SK-N-SH (cell line): ENCODE data around the gene DNAJC4. TPM values are rescaled to one million over a fixed set of nuclear protein-coding genes. Genes with fewer than 3 reads are reported as not detected.
A peak's percentile ranks its signal among the peaks of the same experiment; 100 is the strongest.

Source experiments
- CTCF ChIA-PET: fragments of 300-600, 350-600 bp; formaldehyde crosslinking; extraction: SDS; loops from one replicate; lab custom pipeline; 2021; lab: Yijun Ruan, JAX
- POLR2A ChIA-PET: fragments of 350-600 bp; sonication (Branson Sonifier 250); formaldehyde crosslinking; extraction: SDS; loops from one replicate; lab custom pipeline; 2020; ENCODE audit warnings: antibody characterized with exemption, inconsistent platforms; lab: Yijun Ruan, JAX
- DNase-seq: peaks from one replicate; pipeline ENCODE4 v3.0.0; 2012
- H2AFZ ChIP-seq: fragments of 200-600 bp; sonication (generic); 2 replicates; pipeline ENCODE4 v1.8.1; 2016; ENCODE audit warnings: antibody characterized with exemption, mild to moderate bottlenecking, low read depth
- H3F3A ChIP-seq: fragments of 200-600 bp; sonication (generic); replicated peaks from 2 replicates; pipeline ENCODE3; 2016; ENCODE audit warnings: antibody characterized with exemption, mild to moderate bottlenecking; ENCODE audit not compliant: insufficient read depth
- H3K27ac ChIP-seq, 2 experiments: fragments of 200-500 bp in 1 of 2; fragments of 200-600 bp in 1 of 2; sonication (Bioruptor generic) in 1 of 2; sonication (generic), shearing (Covaris generic) in 1 of 2; 2 replicates each; pipeline versions ENCODE4 v1.5.1 to v1.6.1; 2014 to 2016; ENCODE audit warnings: low read depth in 2 of 2, inconsistent platforms in 1 of 2, low read length in 1 of 2, mild to moderate bottlenecking in 1 of 2, mixed read lengths in 1 of 2
- H3K27me3 ChIP-seq: fragments of 200-600 bp; sonication (generic), shearing (Covaris generic); 2 replicates; pipeline ENCODE4 v1.6.1; 2016; ENCODE audit warnings: mixed run types; ENCODE audit not compliant: insufficient read depth
- H3K36me3 ChIP-seq, 2 experiments: fragments of 200-500 bp in 1 of 2; fragments of 200-600 bp in 1 of 2; sonication (Bioruptor generic) in 1 of 2; sonication (generic) in 1 of 2; replicated peaks in 1 of 2; 2 replicates each; pipeline versions ENCODE3 to v1.5.1; 2014 to 2016; ENCODE audit warnings: low read length in 1 of 2, mild to moderate bottlenecking in 1 of 2; ENCODE audit not compliant: insufficient read depth in 2 of 2, control insufficient read depth in 1 of 2
- H3K4me1 ChIP-seq, 2 experiments: fragments of 200-500 bp in 1 of 2; fragments of 200-600 bp in 1 of 2; sonication (Bioruptor generic) in 1 of 2; sonication (generic), shearing (Covaris generic) in 1 of 2; 2 replicates each; pipeline versions ENCODE4 v1.5.1 to v1.6.1; 2014 to 2016; ENCODE audit warnings: low read depth in 1 of 2, low read length in 1 of 2, mixed run types in 1 of 2; ENCODE audit not compliant: insufficient read depth in 2 of 2, control insufficient read depth in 1 of 2
- H3K4me2 ChIP-seq: fragments of 200-600 bp; sonication (generic), shearing (Covaris generic); 2 replicates; pipeline ENCODE4 v1.6.1; 2017; ENCODE audit warnings: mixed run types
- H3K4me3 ChIP-seq, 2 experiments: fragments of 200-500 bp in 1 of 2; fragments of 200-600 bp in 1 of 2; sonication (Bioruptor generic) in 1 of 2; sonication (generic), shearing (Covaris generic) in 1 of 2; 2 replicates each; pipeline versions ENCODE4 v1.5.1 to v1.8.1; 2014 to 2016; ENCODE audit warnings: low read depth in 2 of 2, inconsistent platforms in 1 of 2, low read length in 1 of 2, mild to moderate bottlenecking in 1 of 2, mixed read lengths in 1 of 2, moderate library complexity in 1 of 2
- H3K79me2 ChIP-seq: fragments of 200-600 bp; sonication (generic); 2 replicates; pipeline ENCODE4 v1.8.1; 2017; ENCODE audit warnings: mild to moderate bottlenecking; ENCODE audit not compliant: insufficient read depth
- H3K9ac ChIP-seq: fragments of 200-600 bp; sonication (generic); 2 replicates; pipeline ENCODE4 v1.6.1; 2017; ENCODE audit warnings: mixed run types
- H3K9me2 ChIP-seq: fragments of 200-600 bp; sonication (generic); 2 replicates; pipeline ENCODE4 v1.6.1; 2017; ENCODE audit warnings: mixed run types
- H3K9me3 ChIP-seq: fragments of 200-600 bp; sonication (generic); 2 replicates; pipeline ENCODE4 v1.6.1; 2017; ENCODE audit warnings: mixed run types, mild to moderate bottlenecking, moderate library complexity
- H4K20me1 ChIP-seq: fragments of 200-600 bp; sonication (generic); 2 replicates; pipeline ENCODE4 v1.6.1; 2017; ENCODE audit warnings: mild to moderate bottlenecking, mixed run types; ENCODE audit not compliant: insufficient read depth
- EP300 ChIP-seq, 2 experiments: IDR thresholded peaks; 2 replicates each; pipeline versions ENCODE4 v1.4.0 to v1.6.1; 2012; ENCODE audit warnings: borderline replicate concordance in 1 of 2, low read depth in 1 of 2, low read length in 1 of 2
- EZH2phosphoT487 ChIP-seq: fragments of 200-600 bp; sonication (generic); IDR thresholded peaks from 2 replicates; pipeline ENCODE4 v1.6.1; 2017; ENCODE audit warnings: low read depth, mixed run types, mild to moderate bottlenecking, antibody characterized with exemption, moderate library complexity, borderline replicate concordance
- FOSL2 ChIP-seq: IDR thresholded peaks from 2 replicates; pipeline ENCODE4 v1.4.0; 2012; ENCODE audit warnings: low read depth, mild to moderate bottlenecking, moderate library complexity, borderline replicate concordance
- FOXJ3 ChIP-seq: sonication (generic); formaldehyde crosslinking; IDR thresholded peaks from 2 replicates; pipeline ENCODE4 v1.5.1; 2020; ENCODE audit warnings: mild to moderate bottlenecking, missing genetic modification reagents
- FOXM1 ChIP-seq: IDR thresholded peaks from 2 replicates; pipeline ENCODE4 v1.4.0; 2012; ENCODE audit warnings: low read depth, mild to moderate bottlenecking
- GABPA ChIP-seq: IDR thresholded peaks from 2 replicates; pipeline ENCODE4 v1.4.0; 2012; ENCODE audit warnings: low read depth, mild to moderate bottlenecking
- GATA2 ChIP-seq: sonication (generic); formaldehyde crosslinking; IDR thresholded peaks from 2 replicates; pipeline ENCODE4 v1.5.0; 2020; ENCODE audit warnings: mild to moderate bottlenecking, missing genetic modification reagents
- IRF3 ChIP-seq: fragments of 150-350 bp; IDR thresholded peaks from 2 replicates; pipeline ENCODE4 v1.6.1; 2016; ENCODE audit warnings: mild to moderate bottlenecking, low read depth, low read length
- MXI1 ChIP-seq: IDR thresholded peaks from 2 replicates; pipeline ENCODE4 v1.6.1; 2012; ENCODE audit warnings: mild to moderate bottlenecking, low read depth, low read length, improper control_type of control experiment
- PBX3 ChIP-seq: IDR thresholded peaks from 2 replicates; pipeline ENCODE4; 2012
- REST ChIP-seq: IDR thresholded peaks from 2 replicates; pipeline ENCODE4 v1.6.1; 2012; ENCODE audit warnings: mild to moderate bottlenecking, low read depth, low read length, moderate library complexity
- SMC3 ChIP-seq: IDR thresholded peaks from 2 replicates; pipeline ENCODE4 v1.6.1; 2012; ENCODE audit warnings: low read depth, low read length, improper control_type of control experiment
- TAF1 ChIP-seq: IDR thresholded peaks from 2 replicates; pipeline ENCODE4 v1.6.1; 2012; ENCODE audit warnings: low read depth, mild to moderate bottlenecking, low read length, moderate library complexity, borderline replicate concordance
- TEAD4 ChIP-seq: IDR thresholded peaks from 2 replicates; pipeline ENCODE4 v1.4.0; 2012; ENCODE audit warnings: mild to moderate bottlenecking, borderline replicate concordance; ENCODE audit not compliant: insufficient read depth
- YY1 ChIP-seq: IDR thresholded peaks from 2 replicates; pipeline ENCODE4 v1.4.0; 2012; ENCODE audit warnings: low read depth, mild to moderate bottlenecking
- WGBS: methylation state at CpG from one replicate; pipeline ENCODE4 v1.1.6; 2017; ENCODE audit warnings: low lambda C conversion rate; 5-methylcytosine and 5-hydroxymethylcytosine counted together
- polyA plus RNA-seq, 3 experiments: library from polyadenylated mRNA; depleted of rRNA; stranded (reverse); fragments of >200 nt; gene quantifications; 2 replicates each; pipeline ENCODE4 v1.2.3, GENCODE V29; 2012
- TF ChIP-seq, protein P1 (sequence below): IDR thresholded peaks from 2 replicates; pipeline ENCODE4 v1.4.0; 2012; ENCODE audit warnings: low read depth
- TF ChIP-seq, protein P2 (sequence below): fragments of 150-350 bp; IDR thresholded peaks from 2 replicates; pipeline ENCODE4 v1.6.1; 2017; ENCODE audit warnings: antibody characterized with exemption, low read length, low read depth, borderline replicate concordance

The DNAJC4 gene
- polyA plus RNA-seq, 1 of the 3 experiments (the other 2 are of a cell fraction), result 52.1 TPM

- POLR2A ChIA-PET, result interaction anchor here (0.9 to 3.2 kb wide), 2 partner anchors 12 to 21 kb away, joined by 3 to 33 read pairs; no protein-coding TSS in a partner anchor
- Histone ChIP-seq H3K36me3 (peaks cover 4 to 6% of the 10 kb centered on the region in 2 experiments), H3K9me2 (no peaks in the 10 kb centered on the region), H2AFZ (no peak overlapping the region), H3K4me1 (peaks cover 8 to 21% of the 10 kb centered on the region in 2 experiments; a peak in 2 of 4 replicates), H4K20me1 (no peaks in the 10 kb centered on the region), H3K9ac (peak overlapping the region; percentile 89; the same call in 1 of the 2 replicates), H3K4me2 (peak overlapping the region; percentile 100), H3K4me3 (no peak overlapping the region), H3K9me3 (no peaks in the 10 kb centered on the region)
- no peak for DNase-seq
- CTCF ChIA-PET, result interaction anchor here (0.9 to 12.2 kb wide), 5 partner anchors 11 to 35 kb away, joined by 3 to 196 read pairs (median 17); partner anchors contain the start of genes CATSPERZ, ESRRA and PLCB3
- TF ChIP-seq PBX3 (no peak), IRF3 (no peak), REST (no peak), TAF1 (no peak), FOSL2 (no peak), YY1 (no peak), TEAD4 (no peak), EZH2phosphoT487 (no peak), GATA2 (CRISPR knock-in tag) (no peak), SMC3 (no peak), GABPA (no peak), FOXM1 (no peak), EP300 (IDR thresholded peaks at IDR 0.05; ENCODE audit: borderline replicate concordance in 1 of 2, low read depth in 1 of 2, low read length in 1 of 2) (no peak), MXI1 (no peak), FOXJ3 (no peak)
- TF ChIP-seq, protein P1, sequence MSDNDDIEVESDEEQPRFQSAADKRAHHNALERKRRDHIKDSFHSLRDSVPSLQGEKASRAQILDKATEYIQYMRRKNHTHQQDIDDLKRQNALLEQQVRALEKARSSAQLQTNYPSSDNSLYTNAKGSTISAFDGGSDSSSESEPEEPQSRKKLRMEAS, result no peak
- TF ChIP-seq, protein P2, sequence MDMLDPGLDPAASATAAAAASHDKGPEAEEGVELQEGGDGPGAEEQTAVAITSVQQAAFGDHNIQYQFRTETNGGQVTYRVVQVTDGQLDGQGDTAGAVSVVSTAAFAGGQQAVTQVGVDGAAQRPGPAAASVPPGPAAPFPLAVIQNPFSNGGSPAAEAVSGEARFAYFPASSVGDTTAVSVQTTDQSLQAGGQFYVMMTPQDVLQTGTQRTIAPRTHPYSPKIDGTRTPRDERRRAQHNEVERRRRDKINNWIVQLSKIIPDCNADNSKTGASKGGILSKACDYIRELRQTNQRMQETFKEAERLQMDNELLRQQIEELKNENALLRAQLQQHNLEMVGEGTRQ, result no peak
- TF ChIP-seq, all 33 proteins: peak for 0
- no peak overlapping the region for H3K27ac ChIP-seq
- peaks cover 9% of the 10 kb centered on the region for H3F3A ChIP-seq
- peaks cover 28% of the 10 kb centered on the region for H3K79me2 ChIP-seq
- H3K27me3 ChIP-seq, result no peaks in the 10 kb centered on the region
- 96% methylated on average over 3 of the region's 3 CpGs for WGBS
These were observed 52.7 kb downstream of the DNAJC4 start for GRCh38 chr11:64283092-64283491.

Other genes with a start within 250 kb of the DNAJC4 start
- 183 and 195 TPM in 2 replicates for gene OTUB1, start 244.1 kb upstream of the DNAJC4 start, polyA plus RNA-seq (2012; rRNA removed)
- gene FLRT1, start 194.6 kb upstream of the DNAJC4 start, polyA plus RNA-seq (2012; rRNA removed), result 0.03 TPM in 2 replicates
- gene MACROD1, start 64.4 kb upstream of the DNAJC4 start, polyA plus RNA-seq (2012; rRNA removed), result 48.3 and 49.1 TPM in 2 replicates
- gene STIP1, start 44.4 kb upstream of the DNAJC4 start, polyA plus RNA-seq (2012; rRNA removed), result 163 TPM in 2 replicates
- 1.2 and 1.4 TPM in 2 replicates for gene FERMT3, start 23.8 kb upstream of the DNAJC4 start, polyA plus RNA-seq (2012; rRNA removed)
- gene TRPT1, start 4.4 kb upstream of the DNAJC4 start, polyA plus RNA-seq (2012; rRNA removed), result 61.5 and 62.4 TPM in 2 replicates
- gene NUDT22, start 4.3 kb upstream of the DNAJC4 start, polyA plus RNA-seq (2012; rRNA removed), result 72.7 and 74.0 TPM in 2 replicates
- 16.3 and 29.9 TPM in 2 replicates for gene VEGFB, start 4.0 kb downstream of the DNAJC4 start, polyA plus RNA-seq (2012; rRNA removed)
- gene FKBP2, start 10.5 kb downstream of the DNAJC4 start, polyA plus RNA-seq (2012; rRNA removed), result 84.8 and 127 TPM in 2 replicates
- 373 and 523 TPM in 2 replicates for gene PPP1R14B, start 16.4 kb downstream of the DNAJC4 start, polyA plus RNA-seq (2012; rRNA removed)
- gene PLCB3, start 21.0 kb downstream of the DNAJC4 start, polyA plus RNA-seq (2012; rRNA removed), result 26.8 and 30.4 TPM in 2 replicates
- gene BAD, start 54.1 kb downstream of the DNAJC4 start, polyA plus RNA-seq (2012; rRNA removed), result 75.6 and 80.9 TPM in 2 replicates
- gene GPR137, start 55.3 kb downstream of the DNAJC4 start, polyA plus RNA-seq (2012; rRNA removed), result 29.9 and 32.9 TPM in 2 replicates
- gene KCNK4, start 60.8 kb downstream of the DNAJC4 start, polyA plus RNA-seq (2012; rRNA removed), result 0.13 and 0.16 TPM in 2 replicates
- 0.54 and 0.67 TPM in 2 replicates for gene CATSPERZ, start 69.8 kb downstream of the DNAJC4 start, polyA plus RNA-seq (2012; rRNA removed)
- gene ESRRA, start 75.0 kb downstream of the DNAJC4 start, polyA plus RNA-seq (2012; rRNA removed), result 27.8 and 31.7 TPM in 2 replicates
- gene TRMT112, start 87.0 kb downstream of the DNAJC4 start, polyA plus RNA-seq (2012; rRNA removed), result 649 and 699 TPM in 2 replicates
- gene PRDX5, start 87.6 kb downstream of the DNAJC4 start, polyA plus RNA-seq (2012; rRNA removed), result 875 and 1,000 TPM in 2 replicates
- gene CCDC88B, start 109.7 kb downstream of the DNAJC4 start, polyA plus RNA-seq (2012; rRNA removed), result 2.4 and 3.4 TPM in 2 replicates
- gene RPS6KA4, start 128.6 kb downstream of the DNAJC4 start, polyA plus RNA-seq (2012; rRNA removed), result 43.4 and 44.7 TPM in 2 replicates